H1 (cell line): Measurements from ENCODE around the gene PIK3R4. TPM values are rescaled to one million over a fixed set of nuclear protein-coding genes. Genes with fewer than 3 reads are reported as not detected.

Source experiments
- CTCF ChIA-PET: fragments of 300-600 bp; sonication (Branson Sonifier 250); formaldehyde crosslinking; loops from one replicate; lab custom pipeline; 2021; ENCODE audit not compliant: partially characterized antibody; lab: Charles Lee
- POLR2A ChIA-PET: fragments of 300-600 bp; sonication (Branson Sonifier 250); formaldehyde crosslinking; loops from one replicate; lab custom pipeline; 2021; ENCODE audit warnings: inconsistent platforms; ENCODE audit not compliant: partially characterized antibody; lab: Charles Lee
- DNase-seq, 2 experiments: peaks; one replicate each; pipeline versions ENCODE4 v3.0.0 to v3.0.0-alpha.2; 2010 to 2022; ENCODE audit warnings: low spot score in 2 of 2, low read depth in 1 of 2, mixed read lengths in 1 of 2
- FAIRE-seq: peaks from 2 replicates; lab custom pipeline; 2011; peaks lifted over from hg19 to GRCh38; lab: Jason Lieb, UNC
- H2AFZ ChIP-seq: 2 replicates; pipeline ENCODE4 v1.8.1; 2012; ENCODE audit warnings: low read length, inconsistent platforms
- H2AK5ac ChIP-seq: 2 replicates; pipeline ENCODE4 v1.6.1; 2013; ENCODE audit warnings: low read depth, low read length
- H2BK120ac ChIP-seq: replicated peaks from 2 replicates; pipeline ENCODE3; 2013; ENCODE audit warnings: low read depth, low read length, inconsistent platforms
- H2BK12ac ChIP-seq: 2 replicates; pipeline ENCODE4 v1.6.1; 2013; ENCODE audit warnings: low read depth, low read length
- H2BK15ac ChIP-seq: 2 replicates; pipeline ENCODE4 v1.6.1; 2013; ENCODE audit warnings: low read length
- H2BK20ac ChIP-seq: 2 replicates; pipeline ENCODE4 v1.6.1; 2013; ENCODE audit warnings: low read length
- H2BK5ac ChIP-seq: 2 replicates; pipeline ENCODE4 v1.6.1; 2013; ENCODE audit warnings: low read depth, low read length
- H3K14ac ChIP-seq: 2 replicates; pipeline ENCODE4 v1.6.1; 2013; ENCODE audit warnings: inconsistent platforms; ENCODE audit not compliant: insufficient read length
- H3K18ac ChIP-seq: 2 replicates; pipeline ENCODE4 v1.6.1; 2013; ENCODE audit warnings: low read length; ENCODE audit errors: extremely low read depth
- H3K23ac ChIP-seq: 2 replicates; pipeline ENCODE4 v1.6.1; 2013; ENCODE audit warnings: inconsistent platforms; ENCODE audit not compliant: insufficient read length
- H3K23me2 ChIP-seq: 2 replicates; pipeline ENCODE4 v1.6.1; 2013; ENCODE audit warnings: low read depth, low read length
- H3K27ac ChIP-seq: 2 replicates; pipeline ENCODE4 v1.6.1; 2011; ENCODE audit warnings: low read depth, low read length, inconsistent platforms
- H3K27me3 ChIP-seq, 4 experiments: replicated peaks in 1 of 4; 1 replicate in 1 of 4; 2 replicates in 3 of 4; pipeline versions ENCODE4 v1.6.1 to v1.8.1; 2011 to 2013; ENCODE audit warnings: low read length in 3 of 4, mild to moderate bottlenecking in 3 of 4, inconsistent platforms in 2 of 4, mixed read lengths in 2 of 4, moderate library complexity in 1 of 4; ENCODE audit not compliant: control insufficient read depth in 3 of 4, insufficient read depth in 3 of 4; ENCODE audit errors: extremely low read depth in 1 of 4
- H3K36me3 ChIP-seq, 4 experiments: 2 replicates each; pipeline versions ENCODE4 v1.6.1 to v1.8.1; 2011 to 2013; ENCODE audit warnings: mild to moderate bottlenecking in 4 of 4, low read length in 3 of 4, moderate library complexity in 2 of 4, control low read depth in 1 of 4, inconsistent platforms in 1 of 4; ENCODE audit not compliant: insufficient read depth in 4 of 4, control insufficient read depth in 2 of 4
- H3K4ac ChIP-seq: replicated peaks from 2 replicates; pipeline ENCODE3; 2013; ENCODE audit warnings: low read length, low read depth, mixed read lengths, inconsistent platforms; ENCODE audit not compliant: insufficient read length
- H3K4me1 ChIP-seq, 4 experiments: replicated peaks in 1 of 4; 1 replicate in 1 of 4; 2 replicates in 3 of 4; pipeline versions ENCODE4 v1.6.1 to v1.8.1; 2011 to 2013; ENCODE audit warnings: low read length in 3 of 4, inconsistent platforms in 2 of 4, mixed read lengths in 1 of 4; ENCODE audit not compliant: insufficient read depth in 4 of 4, control insufficient read depth in 3 of 4
- H3K4me2 ChIP-seq, 2 experiments: 2 replicates each; pipeline versions ENCODE4 v1.6.1 to v1.8.1; 2011 to 2013; ENCODE audit warnings: low read depth in 2 of 2, low read length in 2 of 2, control low read depth in 1 of 2, inconsistent platforms in 1 of 2, mild to moderate bottlenecking in 1 of 2; ENCODE audit not compliant: insufficient read depth in 1 of 2
- H3K4me3 ChIP-seq, 4 experiments: fragments of 200-600, 300-600 bp in 1 of 4; sonication (generic), shearing (Covaris generic), sonication (Bioruptor Twin) in 1 of 4; 2 replicates each; pipeline versions ENCODE4 v1.5.1 to v1.8.1; 2011 to 2016; ENCODE audit warnings: low read length in 4 of 4, low read depth in 3 of 4, control low read depth in 2 of 4, inconsistent platforms in 2 of 4, mild to moderate bottlenecking in 2 of 4, mixed read lengths in 1 of 4, moderate library complexity in 1 of 4; ENCODE audit not compliant: insufficient read depth in 2 of 4; ENCODE audit errors: extremely low read depth in 1 of 4
- H3K56ac ChIP-seq: replicated peaks from 2 replicates; pipeline ENCODE3; 2013; ENCODE audit warnings: low read depth, mild to moderate bottlenecking, mixed read lengths, low read length, inconsistent platforms; ENCODE audit not compliant: insufficient read length
- H3K79me1 ChIP-seq: 2 replicates; pipeline ENCODE4 v1.6.1; 2013; ENCODE audit warnings: low read depth, low read length, control low read depth
- H3K79me2 ChIP-seq, 2 experiments: 2 replicates each; pipeline versions ENCODE4 v1.6.1 to v1.8.1; 2012 to 2013; ENCODE audit warnings: low read length in 2 of 2, mild to moderate bottlenecking in 2 of 2, inconsistent platforms in 1 of 2; ENCODE audit not compliant: insufficient read depth in 2 of 2, control insufficient read depth in 1 of 2
- H3K9ac ChIP-seq, 4 experiments: replicated peaks in 1 of 4; 1 replicate in 1 of 4; 2 replicates in 3 of 4; pipeline versions ENCODE4 v1.6.1 to v1.8.1; 2011 to 2013; ENCODE audit warnings: low read depth in 3 of 4, low read length in 3 of 4, control low read depth in 2 of 4, mild to moderate bottlenecking in 2 of 4, moderate library complexity in 2 of 4, inconsistent platforms in 1 of 4; ENCODE audit errors: extremely low read depth in 1 of 4
- H3K9me3 ChIP-seq, 2 experiments: 2 replicates each; pipeline versions ENCODE4 v1.6.1 to v1.8.1; 2012 to 2013; ENCODE audit warnings: mild to moderate bottlenecking in 2 of 2, moderate library complexity in 2 of 2, control low read depth in 1 of 2, inconsistent platforms in 1 of 2, low read depth in 1 of 2, low read length in 1 of 2, mixed read lengths in 1 of 2; ENCODE audit not compliant: insufficient read depth in 2 of 2
- H4K20me1 ChIP-seq, 2 experiments: replicated peaks in 1 of 2; 2 replicates each; pipeline versions ENCODE3 to v1.8.1; 2011 to 2013; ENCODE audit warnings: inconsistent platforms in 2 of 2, low read length in 2 of 2, mild to moderate bottlenecking in 1 of 2; ENCODE audit not compliant: insufficient read depth in 2 of 2, control insufficient read depth in 1 of 2
- H4K5ac ChIP-seq: 2 replicates; pipeline ENCODE4 v1.6.1; 2013; ENCODE audit warnings: low read length, low read depth, mixed read lengths, inconsistent platforms; ENCODE audit not compliant: insufficient read length
- H4K8ac ChIP-seq: 2 replicates; pipeline ENCODE4 v1.8.0; 2013; ENCODE audit warnings: mild to moderate bottlenecking, moderate library complexity, low read length, inconsistent platforms; ENCODE audit not compliant: insufficient read depth; ENCODE audit errors: extremely low read depth
- H4K91ac ChIP-seq: replicated peaks from 2 replicates; pipeline ENCODE3; 2013; ENCODE audit warnings: low read length, mixed read lengths, inconsistent platforms; ENCODE audit not compliant: insufficient read length
- CHD1 ChIP-seq: IDR thresholded peaks from 2 replicates; pipeline ENCODE4 v1.6.1; 2012; ENCODE audit warnings: low read depth, low read length, improper control_type of control experiment
- JUND ChIP-seq: IDR thresholded peaks from 2 replicates; pipeline ENCODE4 v1.6.1; 2011; ENCODE audit warnings: mild to moderate bottlenecking, improper control_type of control experiment, low read length
- KDM4A ChIP-seq: IDR thresholded peaks from one replicate; pipeline ENCODE4 v1.7.1; 2012; ENCODE audit warnings: low read depth, mild to moderate bottlenecking, moderate library complexity, low read length, inconsistent platforms; ENCODE audit not compliant: severe bottlenecking
- POU5F1 ChIP-seq: IDR thresholded peaks from 2 replicates; pipeline ENCODE4 v1.6.1; 2011; ENCODE audit warnings: low read depth, mild to moderate bottlenecking, low read length, moderate library complexity
- WGBS, 2 experiments: shearing (Covaris generic) in 1 of 2; methylation state at CpG; one replicate each; pipeline versions ENCODE4 v1.1.6 to v1.1.7; 2013 to 2015; ENCODE audit warnings: low lambda C conversion rate in 2 of 2, mixed read lengths in 2 of 2, inconsistent platforms in 1 of 2, low coverage in 1 of 2, missing lambda C conversion rate in 1 of 2; ENCODE audit not compliant: insufficient replicate concordance in 2 of 2, insufficient coverage in 1 of 2, insufficient read length in 1 of 2; ENCODE audit errors: extremely low coverage in 1 of 2, missing lambda C conversion rate in 1 of 2; 5-methylcytosine and 5-hydroxymethylcytosine counted together
- polyA plus RNA-seq, 7 experiments: library from polyadenylated mRNA; depleted of rRNA in 3 of 7; stranded (reverse) in 5 of 7; unstranded in 2 of 7; fragments of >200 nt in 5 of 7; fragments of 200-250 nt in 2 of 7; gene quantifications; 1 replicate in 5 of 7; 2 replicates in 1 of 7; 4 replicates in 1 of 7; pipeline versions ENCODE4 v1.2.1 to v1.2.3, GENCODE V29; 2011 to 2013; ENCODE audit warnings: missing spikeins in 2 of 7, mixed read lengths in 2 of 7
- total RNA-seq: library from RNA; stranded (reverse); fragmentation: NEBNext Ultra II Directional; extraction: Animal tissue kit (Norgen Biotek cat#: 25700); gene quantifications from 2 replicates; pipeline ENCODE4 v1.2.1, GENCODE V29; 2021

The PIK3R4 gene
- total and polyA plus RNA-seq, 2 of the 8 experiments (the other 6 are each of a cell fraction or from before 2014, with no cell fraction given) = 43.8 to 87.4 TPM

DNA sequence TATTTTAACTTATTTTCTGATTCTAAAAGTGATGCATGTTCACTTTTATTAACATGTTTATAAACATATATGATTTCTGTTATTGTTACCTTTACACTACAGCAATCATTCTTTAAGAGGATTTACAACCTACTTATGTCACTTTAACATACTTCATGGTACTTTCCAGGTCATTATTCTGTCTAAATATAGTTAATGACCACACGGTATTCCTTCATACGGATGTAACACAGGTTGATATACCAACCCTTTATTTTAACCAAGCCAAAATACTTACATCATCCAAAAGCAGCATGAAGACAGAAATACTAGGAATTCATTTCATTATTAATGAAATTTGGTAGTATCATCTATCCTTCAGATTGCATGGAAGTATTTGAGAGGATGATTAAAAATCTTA is 18.6 kb downstream of the PIK3R4 start:
- H2BK120ac ChIP-seq = no peak overlapping the region
- no peaks in the 10 kb centered on the region for H3K27me3 ChIP-seq
- CTCF ChIA-PET = no interaction called here
- H2BK5ac ChIP-seq = no peak overlapping the region
- no peak overlapping the region for H3K56ac ChIP-seq
- no peak overlapping the region for H3K4me2 ChIP-seq
- no peak for FAIRE-seq
- peaks cover 0 to 3% of the 10 kb centered on the region in 2 experiments; a peak in 2 of 4 replicates for H3K79me2 ChIP-seq
- peaks cover 0 to 15% (median 2%) of the 10 kb centered on the region in 4 experiments; a peak in 3 of 8 replicates for H3K36me3 ChIP-seq
- H2AK5ac ChIP-seq = no peak overlapping the region
- POLR2A ChIA-PET = no interaction called here
- no peaks in the 10 kb centered on the region for H3K9me3 ChIP-seq
- H4K5ac ChIP-seq = no peak overlapping the region
- 95% methylated on average over 2 of the region's 2 CpGs; no CpG with 5 or more reads in 1 of the 2 experiments for WGBS, 2 experiments
- no peak overlapping the region for H3K27ac ChIP-seq
- H2BK12ac ChIP-seq = no peak overlapping the region
- no peak overlapping the region for H4K8ac ChIP-seq
- DNase-seq = no peak
- H2BK20ac ChIP-seq = no peak overlapping the region
- H3K79me1 ChIP-seq = no peaks in the 10 kb centered on the region
- no peaks in the 10 kb centered on the region; a peak in 1 of 7 replicates for H3K4me1 ChIP-seq
- H3K4me3 ChIP-seq = no peak overlapping the region
- H3K23me2 ChIP-seq = no peaks in the 10 kb centered on the region
- H4K20me1 ChIP-seq = no peaks in the 10 kb centered on the region
- H3K9ac ChIP-seq = no peak overlapping the region
- H3K14ac ChIP-seq = no peak overlapping the region
- H3K23ac ChIP-seq = no peak overlapping the region
- no peak overlapping the region for H3K18ac ChIP-seq
- H3K4ac ChIP-seq = no peak overlapping the region
- no peak overlapping the region for H4K91ac ChIP-seq
- TF ChIP-seq JUND (no peak), CHD1 (no peak), KDM4A (no peak), POU5F1 (no peak)
- no peak overlapping the region for H2BK15ac ChIP-seq
- no peak overlapping the region for H2AFZ ChIP-seq
